Measurements from ENCODE around the gene EPB41L3.

Gene EPB41L3

GRCh38 chr18:5452943-5453443 is 90.8 kb downstream of the EPB41L3 start:
- no peak for DNase-seq (ENCODE audit: low read depth in 3 of 3)

- DNase-seq (ENCODE audit: low read depth in 3 of 3), result no peak
Measured at GRCh38 chr18:5451871-5452270, 91.9 kb downstream of the EPB41L3 start.

- DNase-seq (ENCODE audit: low read depth in 3 of 3), result no peak
Measured at GRCh38 chr18:5451150-5451549, 92.6 kb downstream of the EPB41L3 start.

GRCh38 chr18:5449858-5450509 is 93.8 kb downstream of the EPB41L3 start:
- no peak for DNase-seq (ENCODE audit: low read depth in 3 of 3)

GRCh38 chr18:5447442-5447841 is 96.4 kb downstream of the EPB41L3 start:
- no peak for DNase-seq (ENCODE audit: low read depth in 3 of 3)

GRCh38 chr18:5444847-5445246 is 99.0 kb downstream of the EPB41L3 start:
- DNase-seq (ENCODE audit: low read depth in 3 of 3), result no peak

GRCh38 chr18:5444269-5444668 is 99.5 kb downstream of the EPB41L3 start:
- DNase-seq (ENCODE audit: low read depth in 3 of 3), result no peak

- no peak for DNase-seq (ENCODE audit: low read depth in 3 of 3)
Measured at GRCh38 chr18:5439986-5440696, 103.7 kb downstream of the EPB41L3 start.

- no peak for DNase-seq (ENCODE audit: low read depth in 3 of 3)
Measured at GRCh38 chr18:5434425-5434824, 109.4 kb downstream of the EPB41L3 start.

- no peak for DNase-seq (ENCODE audit: low read depth in 3 of 3)
Measured at GRCh38 chr18:5431836-5432575, 111.8 kb downstream of the EPB41L3 start.

GRCh38 chr18:5430131-5430530 is 113.7 kb downstream of the EPB41L3 start:
- no peak for DNase-seq (ENCODE audit: low read depth in 3 of 3)

GRCh38 chr18:5429681-5430080 is 114.1 kb downstream of the EPB41L3 start:
- no peak for DNase-seq (ENCODE audit: low read depth in 3 of 3)

GRCh38 chr18:5425721-5426120 is 118.1 kb downstream of the EPB41L3 start:
- no peak for DNase-seq (ENCODE audit: low read depth in 3 of 3)

- DNase-seq (ENCODE audit: low read depth in 3 of 3), result no peak
Measured at GRCh38 chr18:5424903-5425664, 118.7 kb downstream of the EPB41L3 start.

- DNase-seq (ENCODE audit: low read depth in 3 of 3), result no peak
Measured at GRCh38 chr18:5422626-5423025, 121.2 kb downstream of the EPB41L3 start.

- DNase-seq (ENCODE audit: low read depth in 3 of 3), result no peak
Measured at GRCh38 chr18:5421981-5422380, 121.8 kb downstream of the EPB41L3 start.

- DNase-seq (ENCODE audit: low read depth in 3 of 3), result no peak
Measured at GRCh38 chr18:5420906-5421305, 122.9 kb downstream of the EPB41L3 start.

- no peak for DNase-seq (ENCODE audit: low read depth in 3 of 3)
Measured at GRCh38 chr18:5419601-5420000, 124.2 kb downstream of the EPB41L3 start.

- no peak for DNase-seq (ENCODE audit: low read depth in 3 of 3)
Measured at GRCh38 chr18:5419030-5419429, 124.8 kb downstream of the EPB41L3 start.

GRCh38 chr18:5417342-5417741 is 126.5 kb downstream of the EPB41L3 start:
- no peak for DNase-seq (ENCODE audit: low read depth in 3 of 3)

GRCh38 chr18:5416112-5416511 is 127.7 kb downstream of the EPB41L3 start:
- no peak for DNase-seq (ENCODE audit: low read depth in 3 of 3)

- DNase-seq (ENCODE audit: low read depth in 3 of 3), result no peak
Measured at GRCh38 chr18:5415665-5416064, 128.1 kb downstream of the EPB41L3 start.
